Stimulated activated CD4-positive, alpha-beta T cell treated with anti-CD3 and anti-CD28 coated beads, TNF-alpha, amount 100 ng/mL, for 1 hour (primary cell): ENCODE measurements around the gene METTL9.
"Not testable (repeated sequence)": the region's sequence is repeated elsewhere in the genome, so short reads cannot be mapped to it uniquely, and the experiment has no call there.

Experiments used
- DNase-seq, 3 donors: peaks; one replicate each; pipeline ENCODE4 v3.0.0-alpha.2; 2020; ENCODE audit warnings: low read depth in 3 of 3, low spot score in 1 of 3

The METTL9 gene

DNA sequence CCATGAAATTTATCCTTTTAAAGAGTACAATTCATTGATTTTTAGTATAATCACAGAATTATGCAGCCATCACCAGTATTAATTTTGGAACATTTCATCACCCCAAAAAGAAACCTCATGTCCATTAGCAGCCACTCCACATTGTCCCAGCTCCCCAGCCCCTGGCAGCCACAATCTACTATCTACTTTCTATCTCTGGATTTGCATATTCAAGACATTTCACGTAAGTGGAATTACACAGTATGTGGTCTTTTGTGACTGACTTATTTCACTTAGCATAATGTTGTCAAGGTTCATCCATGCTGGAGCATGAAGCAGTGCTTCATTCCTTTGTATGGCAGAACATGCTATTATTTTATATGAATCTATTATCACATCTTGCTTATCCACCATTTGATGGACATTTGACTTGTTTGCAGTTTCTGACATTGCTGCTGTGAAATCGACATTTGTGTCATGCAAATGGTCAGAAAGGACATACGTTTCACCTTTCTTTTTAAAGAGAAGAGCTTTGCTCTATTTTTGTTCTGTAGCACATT, 10.7 kb downstream of the METTL9 start:
- DNase-seq = no peak

DNA sequence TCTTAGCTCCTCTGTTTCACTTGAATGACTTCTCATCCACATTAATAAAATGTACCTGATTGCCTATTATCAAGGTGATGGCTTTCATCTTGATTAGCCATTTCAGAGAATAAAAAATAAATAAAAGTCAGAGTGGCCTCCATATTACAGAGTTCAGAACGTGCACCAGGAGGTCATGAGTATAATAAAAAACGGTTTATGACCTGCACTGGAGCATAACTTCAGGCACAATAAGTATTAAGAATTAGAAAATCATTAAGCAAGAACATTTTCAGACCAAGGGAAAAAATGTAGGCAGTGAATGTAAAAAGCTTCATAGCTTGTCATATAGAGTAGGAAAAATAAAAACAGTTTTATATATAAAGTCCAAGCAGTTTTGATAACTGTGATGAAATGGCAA, 11.4 kb downstream of the METTL9 start:
- no peak for DNase-seq

DNA sequence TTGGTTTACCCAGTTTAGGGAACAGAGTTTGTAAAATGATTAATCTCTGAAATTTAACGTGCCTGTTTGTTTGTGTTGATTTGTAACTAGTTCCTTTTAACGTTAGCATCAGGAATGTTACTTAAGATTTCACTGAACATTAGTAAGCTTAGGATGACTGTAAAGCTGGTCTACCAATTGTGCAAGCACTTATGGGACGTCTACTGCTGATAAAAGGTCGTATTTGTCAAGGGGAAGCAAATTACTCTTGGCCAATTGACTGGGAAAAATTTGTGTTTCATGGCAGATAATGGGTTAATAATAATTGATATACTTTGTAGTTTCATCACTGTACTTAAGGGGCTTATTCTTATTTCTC, 11.8 kb downstream of the METTL9 start:
- DNase-seq = no peak

DNA sequence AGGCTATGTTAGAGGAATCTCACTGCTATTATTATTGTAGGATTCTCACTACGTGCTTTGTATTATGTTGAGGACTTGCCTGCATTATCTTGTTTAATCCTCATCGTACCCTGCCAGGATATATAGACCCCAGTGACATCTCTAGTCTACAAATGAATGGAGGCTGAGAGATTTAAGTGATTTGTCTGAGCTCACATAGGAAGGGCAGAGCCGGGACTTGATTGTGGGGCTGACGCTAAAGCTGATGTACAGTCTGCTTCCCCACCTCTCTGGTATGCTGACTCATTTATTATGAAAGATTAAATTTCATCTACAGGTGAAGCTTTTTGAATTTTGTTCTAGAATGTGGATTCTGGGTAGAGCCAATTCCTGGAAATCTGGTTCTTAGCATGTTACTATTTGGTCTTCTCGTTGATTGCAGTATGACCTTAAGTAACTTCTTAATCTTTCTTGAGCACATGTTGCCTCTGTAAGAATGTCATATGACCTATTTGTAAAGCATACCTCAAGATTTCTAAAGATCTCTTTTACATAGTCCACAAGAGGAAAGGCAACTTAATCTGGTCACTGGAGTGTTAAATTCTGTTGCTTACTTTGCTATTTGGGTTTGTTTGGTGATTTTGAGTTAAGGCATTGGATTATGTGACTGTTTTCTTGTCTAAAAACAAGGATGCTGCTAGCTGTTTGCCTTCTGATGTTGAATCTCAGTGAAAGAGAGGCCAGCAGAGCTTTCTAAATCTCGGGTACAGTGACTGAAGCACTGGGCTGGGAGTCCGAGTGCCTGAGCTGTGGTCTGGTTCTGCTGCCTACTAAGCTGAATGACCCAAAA, 12.4 kb downstream of the METTL9 start:
- no peak for DNase-seq

DNA sequence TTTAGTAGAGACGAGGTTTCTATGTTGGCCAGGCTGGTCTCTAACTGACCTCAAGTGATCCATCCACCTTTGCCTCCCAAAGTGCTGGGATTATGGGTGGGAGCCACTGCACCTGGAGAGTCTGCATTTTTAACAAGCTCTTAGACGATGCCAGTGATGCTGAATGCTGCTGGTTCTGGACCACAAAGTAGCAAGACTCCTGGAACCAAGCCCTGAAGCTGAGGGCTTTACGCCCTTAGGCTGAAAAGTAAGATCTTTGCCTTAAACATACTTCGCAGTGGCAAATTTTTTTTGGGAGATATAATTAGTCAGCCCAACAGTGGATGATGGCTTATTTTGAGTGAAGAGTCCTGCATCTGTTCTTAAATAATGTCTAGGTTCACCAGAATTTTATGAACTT, 14.0 kb downstream of the METTL9 start:
- no peak for DNase-seq

DNA sequence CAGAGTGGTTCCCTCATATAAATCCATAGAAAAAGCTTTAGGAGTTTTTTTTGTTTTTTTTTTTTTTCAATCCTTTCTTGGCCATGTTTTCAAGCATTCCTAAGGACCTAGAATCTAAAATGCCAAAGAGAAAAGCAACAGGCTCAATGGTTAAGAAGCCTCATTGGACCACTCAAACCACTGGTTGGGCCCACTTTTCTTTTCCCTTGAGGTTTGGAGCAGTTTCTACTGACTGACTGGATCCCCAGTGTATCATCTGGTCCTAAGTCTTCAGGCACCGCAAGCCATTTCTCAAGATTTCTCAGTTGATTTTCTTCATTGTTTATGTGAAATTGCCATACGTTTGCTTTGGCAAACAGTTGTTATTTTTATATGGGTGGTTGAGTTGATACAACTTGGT, 14.4 kb downstream of the METTL9 start:
- DNase-seq = no peak

DNA sequence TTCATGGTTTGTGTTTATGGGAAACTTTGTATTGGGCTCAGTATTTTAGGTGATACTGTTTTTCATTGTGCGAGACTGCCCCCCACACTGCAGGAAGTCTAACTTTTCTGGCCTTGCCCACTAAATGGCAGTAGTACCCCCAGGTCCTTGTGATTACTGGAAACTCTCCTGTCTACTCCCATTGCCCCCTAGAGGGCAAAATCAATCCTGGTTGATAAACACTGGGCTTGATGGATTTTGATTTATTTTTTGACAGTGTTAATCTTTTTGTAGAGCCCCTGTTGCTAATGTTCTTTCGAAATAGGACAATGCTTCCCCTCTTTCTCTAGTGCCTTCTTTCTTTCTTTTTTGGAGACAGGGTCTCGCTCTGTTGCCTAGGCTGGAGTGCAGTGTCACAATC, 15.5 kb downstream of the METTL9 start:
- DNase-seq = no peak

DNA sequence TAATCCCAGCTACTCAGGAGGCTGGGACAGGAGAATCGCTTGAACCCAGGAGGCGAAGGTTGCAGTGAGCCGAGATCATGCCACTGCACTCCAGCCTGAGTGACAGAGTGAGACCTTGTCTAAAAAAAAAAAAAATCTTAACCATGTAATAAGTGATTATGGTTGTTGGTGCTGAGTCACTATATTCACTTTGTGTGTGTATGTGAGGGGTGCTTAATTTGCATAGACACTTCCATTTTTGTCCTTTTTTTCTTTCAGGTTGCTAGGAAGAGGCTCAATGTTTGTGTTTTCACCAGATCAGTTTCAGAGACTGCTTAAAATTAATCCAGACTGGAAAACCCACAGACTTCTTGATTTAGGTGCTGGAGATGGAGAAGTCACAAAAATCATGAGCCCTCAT, 18.2 kb downstream of the METTL9 start:
- DNase-seq = no peak

DNA sequence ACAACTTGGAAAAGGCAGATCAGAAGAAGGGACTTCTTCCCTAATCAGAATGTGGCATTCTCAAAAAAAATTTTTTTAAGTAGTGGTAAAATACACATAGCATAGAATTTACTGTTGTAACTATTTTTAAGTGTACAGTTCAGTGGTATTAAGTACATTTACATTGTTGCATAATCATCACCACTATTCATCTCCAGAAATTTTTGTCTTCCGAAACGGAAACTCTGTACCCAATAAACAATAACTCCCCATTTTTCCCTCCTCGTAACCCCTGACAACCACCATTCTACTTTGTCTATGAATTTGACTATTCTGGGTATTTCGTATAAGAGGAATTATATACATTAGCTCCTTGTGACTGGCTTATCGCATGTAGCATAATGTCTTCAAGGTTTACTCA, 18.9 kb downstream of the METTL9 start:
- no peak for DNase-seq

DNA sequence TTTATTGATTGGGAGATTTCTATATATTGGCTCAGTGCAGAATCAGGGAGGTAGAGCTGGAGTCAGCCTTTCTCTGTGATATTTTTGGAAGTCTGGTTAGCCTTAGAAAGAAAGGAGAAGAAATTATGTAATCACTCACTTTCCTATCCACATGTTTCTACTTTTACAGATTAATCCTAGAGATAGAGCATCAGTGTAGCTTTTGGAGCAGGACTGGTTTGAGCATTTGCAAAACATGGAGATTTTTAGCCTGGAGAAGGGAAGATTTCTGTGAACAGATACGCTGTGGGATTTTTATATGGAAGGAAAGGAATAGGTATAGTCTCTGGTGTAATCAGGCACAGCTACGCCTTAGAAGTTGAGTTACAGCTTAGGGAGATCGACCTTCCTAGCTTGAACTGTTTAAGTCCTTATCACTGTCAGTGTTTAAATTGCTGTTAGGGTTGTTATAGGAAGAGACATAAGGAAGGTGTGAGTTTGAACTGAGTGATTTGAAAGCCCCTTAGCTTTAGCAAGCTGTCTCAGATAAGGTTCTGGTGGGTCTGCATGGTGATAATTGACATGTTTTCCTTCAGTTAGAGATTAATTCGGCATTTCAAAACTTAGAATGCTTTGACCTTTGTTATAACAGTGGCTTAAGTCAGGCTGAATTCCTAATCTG, 20.5 kb downstream of the METTL9 start:
- DNase-seq = no peak

DNA sequence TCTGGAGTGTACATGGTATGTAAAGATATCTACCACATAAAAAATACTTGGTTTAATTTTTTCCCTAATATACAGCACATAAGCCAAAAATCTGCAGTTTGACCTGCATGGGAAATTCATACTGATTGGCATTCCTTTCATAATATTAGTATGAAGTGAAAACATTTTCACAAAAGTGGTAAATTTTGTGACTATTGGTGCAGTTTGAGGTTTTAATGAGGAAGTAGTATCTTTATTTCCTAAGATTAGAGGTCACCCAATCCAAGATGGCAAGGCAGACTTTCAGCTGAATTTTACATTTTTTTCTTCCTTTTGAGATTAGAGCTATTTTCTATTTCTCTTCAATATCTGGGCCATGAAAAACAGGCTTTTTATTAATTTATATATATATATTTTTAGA, 21.2 kb downstream of the METTL9 start:
- no peak for DNase-seq

DNA sequence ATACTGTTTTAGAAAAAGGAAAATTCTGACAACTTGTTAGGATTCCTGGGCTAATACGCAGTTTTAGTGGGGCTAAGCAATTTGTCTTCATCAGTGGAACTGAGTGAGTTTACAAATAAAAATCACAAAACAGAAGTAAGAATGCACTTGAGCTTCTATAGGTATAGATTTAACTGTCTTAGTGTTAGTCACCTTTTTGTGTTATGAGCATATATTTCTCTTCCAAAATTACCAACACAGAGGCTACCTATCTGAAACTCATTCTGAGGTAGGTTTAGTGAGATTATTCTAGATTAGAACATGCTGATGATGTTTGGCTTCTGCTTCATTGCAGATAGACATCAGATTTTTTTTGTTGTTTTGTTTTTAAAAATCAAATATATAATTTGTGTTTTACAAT, 23.2 kb downstream of the METTL9 start:
- DNase-seq = no peak

DNA sequence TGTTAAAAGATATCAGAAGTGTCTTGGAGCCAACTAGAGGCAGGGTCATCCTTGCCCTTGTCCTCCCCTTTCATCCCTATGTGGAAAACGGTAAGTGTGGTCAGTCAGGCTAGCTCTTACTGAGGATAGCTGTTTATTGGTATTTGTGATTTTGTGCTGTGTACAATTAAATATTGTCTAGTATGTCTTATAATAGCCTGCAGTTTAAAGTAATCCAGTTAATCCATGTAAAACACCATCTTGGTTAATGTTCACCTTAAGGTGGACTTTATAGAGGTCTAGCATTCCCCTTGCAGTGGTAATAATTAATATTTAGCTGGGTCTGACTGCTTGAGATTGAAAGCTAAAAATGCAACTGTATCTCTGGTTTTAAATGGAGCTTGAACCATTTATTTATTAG, 25.6 kb downstream of the METTL9 start:
- no peak for DNase-seq

DNA sequence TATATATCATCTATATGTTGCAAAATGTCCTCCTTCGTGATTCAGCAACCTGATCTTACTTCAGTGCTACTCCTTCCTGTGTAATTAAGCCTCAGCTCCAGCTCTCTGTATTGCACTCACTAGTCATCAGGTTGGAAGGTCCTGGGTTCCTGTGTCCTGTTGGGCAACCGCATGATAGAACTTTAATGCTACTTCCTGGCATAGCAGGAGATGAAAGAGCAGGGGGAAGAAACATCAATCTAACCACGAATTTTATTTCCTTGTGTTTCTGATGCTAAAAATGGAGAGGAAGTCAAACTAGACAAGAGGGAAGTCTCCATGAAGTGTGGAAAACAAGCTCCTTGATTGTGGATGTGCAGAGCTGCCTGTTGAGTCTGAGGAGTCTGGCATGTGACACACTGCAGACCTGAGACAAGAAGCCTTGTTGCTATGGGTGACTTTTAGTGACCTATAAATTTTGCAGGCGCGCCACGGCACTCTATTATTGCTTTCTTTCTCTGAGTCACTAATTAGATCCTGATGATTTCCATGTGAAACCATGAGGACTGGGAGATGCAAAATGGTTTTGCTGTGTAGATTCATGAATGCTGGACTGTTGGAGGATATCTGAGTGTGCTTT, 27.4 kb downstream of the METTL9 start:
- no peak for DNase-seq

DNA sequence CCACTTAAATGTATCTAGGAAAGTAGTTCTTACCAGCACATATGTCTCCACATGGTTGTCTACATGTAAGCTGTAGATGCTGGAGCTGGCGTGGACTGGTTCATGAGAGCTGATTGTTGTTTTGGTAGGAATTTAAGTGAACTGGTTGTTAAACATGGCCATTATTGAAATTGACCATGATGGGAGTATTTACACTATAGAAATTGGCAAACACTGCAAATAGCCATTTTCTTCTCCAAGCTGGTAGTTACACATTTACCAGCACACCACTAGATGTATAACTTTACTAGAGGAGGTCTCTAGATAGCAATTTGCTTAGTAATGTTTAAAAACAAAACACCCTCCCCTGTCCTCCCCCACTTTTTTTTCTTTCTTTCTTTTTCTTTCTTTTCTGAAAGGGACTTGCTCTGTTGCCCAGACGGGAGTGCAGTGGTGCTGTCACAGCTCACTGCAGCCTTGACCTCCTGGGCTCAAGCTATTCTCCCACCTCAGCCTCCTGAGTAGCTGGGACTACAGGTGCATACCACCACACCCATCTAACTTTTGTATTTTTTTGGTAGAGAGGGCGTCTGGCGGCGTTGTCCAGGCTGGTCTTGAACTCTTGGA, 28.8 kb downstream of the METTL9 start:
- no peak for DNase-seq

DNA sequence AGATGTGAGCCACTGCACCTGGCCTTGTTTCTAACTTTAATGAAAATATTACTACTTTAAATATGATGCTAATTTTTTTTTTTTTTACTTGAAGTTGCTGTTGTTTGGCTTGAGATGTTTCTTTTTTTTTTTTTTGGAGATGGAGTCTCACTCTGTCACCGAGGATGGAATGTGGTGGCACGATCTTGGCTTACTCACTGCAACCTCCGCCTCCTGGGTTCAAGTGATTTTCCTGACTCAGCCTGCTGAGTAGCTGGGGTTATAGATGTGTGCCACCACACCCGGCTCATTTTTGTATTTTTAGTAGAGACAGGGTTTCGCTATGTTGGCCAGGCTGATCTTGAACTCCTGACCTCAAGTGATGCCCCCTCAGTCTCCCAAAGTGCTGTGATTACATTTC, 29.4 kb downstream of the METTL9 start:
- no peak for DNase-seq

DNA sequence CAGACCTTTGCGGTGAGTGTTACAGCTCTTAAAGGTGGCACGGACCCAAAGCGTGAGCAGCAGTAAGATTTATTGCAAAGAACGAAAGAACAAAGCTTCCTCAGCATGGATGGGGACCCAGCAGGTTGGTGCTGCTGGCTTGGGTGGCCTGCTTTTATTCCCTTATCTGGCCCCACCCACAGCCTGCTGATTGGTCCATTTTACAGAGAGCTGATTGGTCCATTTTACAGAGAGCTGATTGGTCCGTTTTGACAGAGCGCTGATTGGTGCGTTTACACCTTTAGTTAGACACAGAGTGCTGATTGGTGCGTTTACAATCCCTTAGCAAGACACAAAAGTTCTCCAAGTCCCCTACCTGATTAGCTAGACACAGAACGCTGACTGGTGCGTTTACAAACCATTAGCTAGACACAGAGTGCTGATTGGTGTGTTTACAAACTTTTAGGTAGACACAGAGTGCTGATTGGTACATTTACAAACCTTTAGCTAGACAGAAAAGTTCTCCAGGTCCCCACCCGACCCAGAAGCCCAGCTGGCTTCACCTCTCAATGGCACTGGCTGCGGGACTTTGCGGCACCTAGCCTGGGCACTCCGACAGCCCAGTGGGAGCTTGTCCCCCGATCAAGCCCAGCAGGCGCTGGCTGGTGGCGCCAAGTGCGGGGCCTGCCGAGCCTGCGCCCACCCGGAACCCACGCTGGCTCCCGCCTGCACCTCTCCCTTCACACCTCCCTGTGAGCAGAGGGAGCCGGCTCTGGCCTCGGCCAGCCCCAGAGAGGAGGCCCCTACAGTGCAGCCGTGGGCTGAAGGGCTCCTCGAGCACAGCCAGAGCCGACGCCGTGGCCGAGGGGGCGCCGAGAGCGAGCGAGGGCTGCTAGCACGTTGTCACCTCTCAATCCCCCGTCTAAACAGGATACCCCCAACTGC, 30.5 kb downstream of the METTL9 start:
- not testable (repeated sequence) for DNase-seq

DNA sequence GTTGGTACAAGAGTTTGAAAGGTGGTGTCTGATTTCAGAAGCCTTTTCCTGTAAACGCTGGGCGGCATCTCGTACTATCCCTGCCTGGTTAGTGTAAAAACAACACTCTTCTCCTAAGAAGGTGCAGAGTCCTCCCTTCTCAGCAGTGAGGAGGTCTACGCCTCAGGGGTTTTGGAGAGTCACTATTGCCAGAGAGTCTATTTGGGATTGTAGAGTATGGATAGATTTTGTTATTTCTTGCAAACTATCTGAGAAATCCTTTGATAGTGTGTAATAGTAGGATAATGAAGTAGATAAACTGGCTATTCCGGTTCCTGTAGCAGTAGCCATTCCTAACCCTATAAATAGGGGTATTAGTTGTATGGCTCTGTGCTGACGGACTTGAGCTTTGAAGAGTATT, 31.5 kb downstream of the METTL9 start:
- not testable (repeated sequence) for DNase-seq

DNA sequence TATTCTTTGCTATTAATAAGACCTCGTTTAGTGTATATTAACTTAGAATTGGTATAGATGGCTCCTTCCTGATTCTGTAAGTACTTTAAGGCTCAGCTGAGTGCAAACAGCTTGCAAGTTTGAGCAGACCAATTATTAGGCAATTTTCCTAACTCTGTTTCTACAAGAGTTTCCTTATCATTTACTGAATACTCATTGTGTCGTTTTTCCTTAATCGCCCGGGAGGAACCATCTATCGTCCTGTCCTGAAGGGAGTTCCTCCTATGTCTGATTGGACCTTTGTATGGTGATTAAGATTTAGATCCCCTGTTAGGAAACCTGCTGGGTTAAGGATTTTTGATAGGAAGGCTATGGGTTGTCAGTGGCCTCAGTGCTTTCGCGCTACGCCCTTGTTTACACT, 32.0 kb downstream of the METTL9 start:
- DNase-seq = not testable (repeated sequence)

DNA sequence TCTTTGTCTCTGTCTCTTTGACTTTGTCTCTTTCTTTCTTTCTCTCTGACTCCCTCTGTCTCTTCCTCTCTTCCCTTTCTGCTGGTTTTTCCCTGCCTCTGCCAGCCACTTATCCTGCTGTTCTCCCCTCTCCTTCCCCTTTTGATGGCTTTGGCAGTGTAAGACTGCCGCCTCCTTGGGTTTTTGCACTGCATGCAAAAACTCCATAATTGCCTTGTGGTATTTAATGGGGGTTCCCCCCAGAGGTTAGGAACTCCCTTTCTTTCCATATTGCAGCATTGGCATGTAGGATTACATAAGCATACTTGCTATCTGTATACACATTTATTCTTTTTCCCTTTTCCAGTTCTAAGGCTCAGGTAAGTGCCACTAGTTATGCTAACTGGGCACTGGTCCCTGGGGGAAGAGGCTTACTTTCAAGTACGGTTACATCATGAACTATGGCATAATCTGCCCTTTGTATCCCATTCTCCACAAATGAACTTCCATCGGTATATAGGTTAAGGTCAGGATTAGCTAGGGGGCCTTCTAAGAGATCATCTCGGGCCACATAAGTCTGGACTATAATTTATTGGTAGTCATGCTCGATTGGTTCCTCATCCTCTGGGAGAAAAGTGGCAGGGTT, 32.7 kb downstream of the METTL9 start:
- DNase-seq = not testable (repeated sequence)
